Endothelial cell of umbilical vein (primary cell): ENCODE data around the gene LIME1. TPM values are rescaled to one million over a fixed set of nuclear protein-coding genes. Genes with fewer than 3 reads are reported as not detected.

ENCODE experiments used
- BruUV-seq: library from RNA; stranded (reverse); fragments of 400-500 nt; replicated peaks from 2 replicates; lab custom pipeline; 2021; lab: Mats Ljungman, UMichigan
- CTCF ChIA-PET: fragments of 300-600, 350-600 bp; sonication (Branson Sonifier 250); formaldehyde crosslinking; loops from one replicate; lab custom pipeline; 2021; ENCODE audit warnings: antibody characterized with exemption, inconsistent platforms; lab: Charles Lee
- POLR2A ChIA-PET: fragments of 300-600, 350-600 bp; sonication (Branson Sonifier 250); formaldehyde crosslinking; loops from one replicate; lab custom pipeline; 2021; ENCODE audit warnings: antibody characterized with exemption, inconsistent platforms; lab: Charles Lee
- DNase-seq: peaks from one replicate; pipeline ENCODE4 v3.0.0-alpha.2; 2011; ENCODE audit warnings: low read depth, low spot score
- FAIRE-seq: peaks from 2 replicates; lab custom pipeline; 2011; peaks lifted over from hg19 to GRCh38; lab: Jason Lieb, UNC
- H2AFZ ChIP-seq: 2 replicates; pipeline ENCODE4 v1.6.0; 2012; ENCODE audit warnings: low read depth, low read length, control low read depth, inconsistent platforms
- H3K27ac ChIP-seq: 2 replicates; pipeline ENCODE4 v1.5.1; 2011; ENCODE audit warnings: low read depth, mild to moderate bottlenecking, control low read depth, low read length, moderate library complexity; ENCODE audit not compliant: insufficient read depth
- H3K27me3 ChIP-seq, 2 experiments: 2 replicates each; pipeline versions ENCODE4 v1.6.0 to v1.6.1; 2011; ENCODE audit warnings: low read length in 2 of 2, mixed read lengths in 1 of 2; ENCODE audit not compliant: control insufficient read depth in 2 of 2, insufficient read depth in 2 of 2
- H3K36me3 ChIP-seq, 2 experiments: 2 replicates in 1 of 2; 3 replicates in 1 of 2; pipeline ENCODE4 v1.5.1; 2011; ENCODE audit warnings: low read length in 2 of 2, mild to moderate bottlenecking in 1 of 2, moderate library complexity in 1 of 2; ENCODE audit not compliant: control insufficient read depth in 2 of 2, insufficient read depth in 2 of 2; ENCODE audit errors: extremely low read depth in 1 of 2
- H3K4me1 ChIP-seq: 3 replicates; pipeline ENCODE4 v1.5.1; 2011; ENCODE audit warnings: mild to moderate bottlenecking, low read length; ENCODE audit not compliant: control insufficient read depth, insufficient read depth; ENCODE audit errors: extremely low read depth
- H3K4me2 ChIP-seq: 2 replicates; pipeline ENCODE4 v1.6.1; 2011; ENCODE audit warnings: low read length, control low read depth, mixed read lengths; ENCODE audit not compliant: insufficient read depth
- H3K4me3 ChIP-seq, 3 experiments: fragments of 200-600 bp in 1 of 3; sonication (generic), shearing (Covaris generic) in 1 of 3; replicated peaks in 1 of 3; 2 replicates each; pipeline ENCODE4 v1.5.1; 2011 to 2016; ENCODE audit warnings: control low read depth in 3 of 3, low read length in 3 of 3, mild to moderate bottlenecking in 2 of 3, inconsistent platforms in 1 of 3, low read depth in 1 of 3, moderate library complexity in 1 of 3; ENCODE audit not compliant: insufficient read depth in 1 of 3
- H3K79me2 ChIP-seq: 2 replicates; pipeline ENCODE4 v1.6.0; 2012; ENCODE audit warnings: low read length, inconsistent platforms; ENCODE audit not compliant: control insufficient read depth, insufficient read depth
- H3K9ac ChIP-seq: replicated peaks from 2 replicates; pipeline ENCODE3; 2011; ENCODE audit warnings: low read length, control low read depth; ENCODE audit not compliant: insufficient read depth; ENCODE audit errors: extremely low read depth
- H3K9me1 ChIP-seq: replicated peaks from 3 replicates; pipeline ENCODE4 v1.6.0; 2011; ENCODE audit warnings: mild to moderate bottlenecking, low read length; ENCODE audit not compliant: control insufficient read depth, insufficient read depth; ENCODE audit errors: extremely low read depth
- H3K9me3 ChIP-seq: replicated peaks from 2 replicates; pipeline ENCODE4 v1.5.1; 2012; ENCODE audit warnings: low read length, inconsistent platforms; ENCODE audit not compliant: control insufficient read depth, insufficient read depth
- H4K20me1 ChIP-seq: replicated peaks from 2 replicates; pipeline ENCODE3; 2011; ENCODE audit warnings: mild to moderate bottlenecking, low read length; ENCODE audit not compliant: control insufficient read depth, insufficient read depth; ENCODE audit errors: extremely low read depth
- CTCF ChIP-seq, 2 donors: IDR thresholded peaks; 1 replicate in 1 of 2; 2 replicates in 1 of 2; pipeline ENCODE4 v1.5.1; 2011; ENCODE audit warnings: low read length in 2 of 2, mild to moderate bottlenecking in 2 of 2, moderate library complexity in 2 of 2, control low read depth in 1 of 2, inconsistent platforms in 1 of 2, low read depth in 1 of 2; ENCODE audit not compliant: insufficient read depth in 1 of 2; ENCODE audit errors: extremely low read depth in 1 of 2
- EZH2 ChIP-seq: IDR thresholded peaks from 2 replicates; pipeline ENCODE4 v1.6.1; 2012; ENCODE audit warnings: borderline replicate concordance, low read depth, mild to moderate bottlenecking, moderate library complexity, low read length, inconsistent platforms; ENCODE audit not compliant: severe bottlenecking
- FOS ChIP-seq: IDR thresholded peaks from 2 replicates; pipeline ENCODE4 v1.6.1; 2011; ENCODE audit warnings: mild to moderate bottlenecking, low read length, moderate library complexity, borderline replicate concordance; ENCODE audit not compliant: insufficient read depth
- GATA2 ChIP-seq: IDR thresholded peaks from 2 replicates; pipeline ENCODE4 v1.7.0; 2011; ENCODE audit warnings: low read depth, mild to moderate bottlenecking, moderate library complexity, mixed read lengths, low read length; ENCODE audit not compliant: insufficient read length, insufficient read depth
- JUN ChIP-seq: IDR thresholded peaks from 2 replicates; pipeline ENCODE4 v1.6.1; 2011; ENCODE audit warnings: borderline replicate concordance, low read depth; ENCODE audit not compliant: insufficient read length, insufficient read depth
- MYC ChIP-seq: IDR thresholded peaks from one replicate; pipeline ENCODE4 v1.6.1; 2011; ENCODE audit warnings: mild to moderate bottlenecking, low read depth, low read length
- POLR2A ChIP-seq: IDR thresholded peaks from 2 replicates; pipeline ENCODE4 v1.6.1; 2012; ENCODE audit warnings: low read depth, mild to moderate bottlenecking, control low read depth, low read length
- POLR2AphosphoS5 ChIP-seq: IDR thresholded peaks from 2 replicates; pipeline ENCODE4 v1.6.1; 2012; ENCODE audit warnings: low read depth, mild to moderate bottlenecking, control low read depth, low read length, moderate library complexity; ENCODE audit not compliant: insufficient read depth
- dilution Hi-C: fragments of 300-500 bp; cut with MboI; formaldehyde crosslinking; loops from one replicate; pipeline ENCODE4 v1.15.0; 2019; ENCODE audit warnings: low sequenced_read_pairs; ENCODE audit not compliant: extremely low pct_ligation_motif_present
- intact Hi-C: fragments of 100-400 bp; cut with micrococcal nuclease; formaldehyde crosslinking; loops from one replicate; pipeline ENCODE4 v1.10.0; 2022
- polyA plus RNA-seq, 4 experiments: library from polyadenylated mRNA; depleted of rRNA in 3 of 4; stranded (reverse) in 3 of 4; unstranded in 1 of 4; fragments of >200 nt; gene quantifications; 2 replicates each; pipeline versions ENCODE4 v1.2.1 to v1.2.3, GENCODE V29; 2011 to 2012; ENCODE audit warnings: missing spikeins in 1 of 4
- total RNA-seq: library from RNA; stranded (reverse); gene quantifications from 2 replicates; pipeline ENCODE4 v1.2.3, GENCODE V29; 2021
- TF ChIP-seq, protein P1 (sequence below): IDR thresholded peaks from 2 replicates; pipeline ENCODE4 v1.6.1; 2011; ENCODE audit not compliant: insufficient read depth, insufficient read length

LIME1 gene
- total and polyA plus RNA-seq, 2 donors (not counting 3 experiments of a cell fraction or from before 2014, with no cell fraction given) = 10.7 to 12.2 TPM

DNA sequence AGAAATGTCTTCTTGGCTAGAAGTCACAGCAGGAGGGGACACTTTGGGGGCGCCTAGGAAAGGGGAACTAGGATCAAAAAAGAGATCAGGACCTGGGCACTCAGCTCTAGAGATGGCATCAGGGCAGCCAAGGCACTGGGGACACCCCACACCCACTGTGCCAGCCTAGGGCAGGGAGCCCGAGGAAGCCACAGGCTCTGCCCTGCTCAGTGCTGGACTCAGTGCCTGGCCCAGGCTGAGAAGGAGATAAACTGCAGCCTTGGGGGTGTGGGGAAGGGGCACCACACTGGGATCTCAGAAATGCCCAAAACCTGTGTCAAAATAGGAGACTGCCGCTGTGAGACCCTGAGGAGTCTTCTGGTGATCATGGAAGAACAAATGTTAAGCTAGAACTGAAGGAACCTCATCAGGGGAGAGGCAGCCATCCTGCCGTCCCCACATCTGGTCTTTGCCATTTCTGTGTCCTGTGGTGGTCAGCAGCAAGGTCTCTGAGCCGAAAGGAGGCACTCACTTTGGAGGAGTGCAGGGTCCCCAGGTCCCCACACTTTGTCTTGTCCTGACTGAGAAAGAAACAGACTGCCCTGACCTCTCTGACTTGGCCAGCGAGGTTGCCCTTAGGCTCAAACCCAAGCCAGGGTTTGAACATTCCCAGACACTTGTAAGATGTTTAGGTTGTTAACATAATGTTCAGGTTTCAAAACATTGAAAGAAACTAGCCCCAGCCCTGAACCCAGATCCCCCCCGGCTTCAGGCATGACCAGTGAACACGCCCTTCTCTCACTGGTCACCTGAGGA, 31.0 kb upstream of the LIME1 start:
- Histone ChIP-seq H3K4me2 (no peak overlapping the region), H3K9me1 (no peaks in the 10 kb centered on the region), H3K27me3 (no peaks in the 10 kb centered on the region), H2AFZ (no peak overlapping the region), H4K20me1 (no peaks in the 10 kb centered on the region), H3K4me3 (no peak overlapping the region), H3K9ac (no peak overlapping the region), H3K9me3 (no peaks in the 10 kb centered on the region), H3K4me1 (peaks cover 14% of the 10 kb centered on the region), H3K27ac (no peak overlapping the region), H3K36me3 (peaks cover 8 to 22% of the 10 kb centered on the region in 2 experiments), H3K79me2 (peaks cover 41% of the 10 kb centered on the region)
- TF ChIP-seq, protein P1, sequence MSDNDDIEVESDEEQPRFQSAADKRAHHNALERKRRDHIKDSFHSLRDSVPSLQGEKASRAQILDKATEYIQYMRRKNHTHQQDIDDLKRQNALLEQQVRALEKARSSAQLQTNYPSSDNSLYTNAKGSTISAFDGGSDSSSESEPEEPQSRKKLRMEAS = no peak
- no peak for TF ChIP-seq JUN
- no peak for TF ChIP-seq EZH2
- TF ChIP-seq MYC = no peak
- no peak for DNase-seq
- FAIRE-seq = no peak
- ChIA-PET POLR2A (no interaction called here), CTCF (no interaction called here)
- dilution Hi-C loops (no loop called here), intact Hi-C loops (loop anchor here (2.0 to 5.0 kb wide), 4 partner anchors 35 to 252 kb away; partner anchors contain the start of genes GMEB2, RTEL1 and UCKL1)
- BruUV-seq = no TSS peak

GRCh38 chr20:63706027-63706695, 30.3 kb upstream of the LIME1 start:
- Histone ChIP-seq H3K27me3 (no peaks in the 10 kb centered on the region), H3K9ac (no peak overlapping the region), H3K9me1 (no peaks in the 10 kb centered on the region), H2AFZ (no peak overlapping the region), H3K36me3 (peaks cover 9 to 25% of the 10 kb centered on the region in 2 experiments), H3K9me3 (no peaks in the 10 kb centered on the region), H3K79me2 (peaks cover 48% of the 10 kb centered on the region), H3K4me2 (peak overlapping the region; percentile 29), H4K20me1 (no peaks in the 10 kb centered on the region), H3K27ac (no peak overlapping the region), H3K4me1 (peaks cover 14% of the 10 kb centered on the region), H3K4me3 (peak overlapping the region in 1 of 3 experiments; percentile 77)
- POLR2A ChIA-PET = no interaction called here
- dilution Hi-C loops (no loop called here), intact Hi-C loops (loop anchor here (2.0 to 5.0 kb wide), 4 partner anchors 35 to 251 kb away; partner anchors contain the start of genes GMEB2, RTEL1 and UCKL1)
- FAIRE-seq (no peak), DNase-seq (no peak)
- CTCF ChIA-PET = interaction anchor here (2.1 to 2.8 kb wide), 5 partner anchors 8 to 268 kb away, joined by 7 to 19 read pairs (median 12); partner anchors contain the start of genes RTEL1 and TPD52L2
- TF ChIP-seq FOS = no peak
- TF ChIP-seq GATA2 = no peak
- TF ChIP-seq CTCF (IDR thresholded peaks at IDR 0.05; ENCODE audit: extremely low read depth in 1 of 2, insufficient read depth in 1 of 2, low read depth in 1 of 2, low read length in 2 of 2) = no peak
- TF ChIP-seq POLR2A = no peak
- no peak for TF ChIP-seq POLR2AphosphoS5
- TSS peak; percentile 40 for BruUV-seq
